ENCODE data around the gene SCN3A. TPM values are rescaled to one million over a fixed set of nuclear protein-coding genes. Genes with fewer than 3 reads are reported as not detected.

Gene SCN3A
- total RNA-seq, 5 donors from 2014 or later (not counting 1 experiment from before 2014, with no cell fraction given) = 0.06 to 0.48 (median 0.30) TPM

DNA sequence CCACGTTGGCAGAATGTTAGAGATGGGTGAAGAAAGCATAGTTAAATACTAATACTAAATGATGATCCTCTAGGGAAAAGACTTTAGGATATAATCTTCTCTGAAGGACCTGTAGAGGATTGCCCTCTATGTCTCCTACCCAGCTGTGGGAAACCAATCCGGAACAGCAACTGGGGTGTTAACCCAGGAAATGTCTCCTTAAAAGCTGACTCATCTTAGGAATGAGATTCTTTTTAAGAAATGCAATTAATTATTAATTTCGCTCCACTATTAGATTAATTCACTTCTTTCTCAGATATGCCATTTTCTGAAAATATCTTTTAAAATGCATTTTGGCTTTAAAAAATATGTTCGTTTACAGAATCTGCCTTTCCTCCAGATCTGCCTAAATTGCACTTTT, 7.4 kb downstream of the SCN3A start:
- Histone ChIP-seq H3K4me3 (ENCODE audit: control insufficient read depth in 1 of 2, extremely low read depth in 1 of 2, low read length in 1 of 2) (no peak overlapping the region), H3K4me1 (ENCODE audit: control insufficient read depth in 1 of 2, extremely low read depth in 1 of 2, insufficient read depth in 2 of 2, low read length in 2 of 2) (no peaks in the 10 kb centered on the region), H3K27ac (ENCODE audit: low read length) (no peak overlapping the region), H3K27me3 (replicated peaks in 1 of 2; ENCODE audit: control insufficient read depth in 2 of 2, extremely low read depth in 1 of 2, insufficient read depth in 2 of 2, low read length in 1 of 2) (no peaks in the 10 kb centered on the region), H3K36me3 (ENCODE audit: control insufficient read depth in 2 of 2, extremely low read depth in 1 of 2, insufficient read depth in 1 of 2, low read length in 1 of 2) (no peaks in the 10 kb centered on the region), H3K9me3 (no peaks in the 10 kb centered on the region)
- no peaks in the 10 kb centered on the region for H3K9me3 Mint-ChIP-seq
- H3K27ac Mint-ChIP-seq = no peak overlapping the region
- ChIA-PET POLR2A (no interaction called here), CTCF (no interaction called here)
- ATAC-seq (replicated peaks in 1 of 4) (no peak), DNase-seq (no peak)
- no peaks in the 10 kb centered on the region for H3K4me1 Mint-ChIP-seq
- WGBS (ENCODE audit: insufficient coverage) = no CpG with 5 or more reads among the region's 4 CpGs
- no peaks in the 10 kb centered on the region for H3K36me3 Mint-ChIP-seq
- H3K4me3 Mint-ChIP-seq = no peak overlapping the region
- no peaks in the 10 kb centered on the region for H3K27me3 Mint-ChIP-seq

DNA sequence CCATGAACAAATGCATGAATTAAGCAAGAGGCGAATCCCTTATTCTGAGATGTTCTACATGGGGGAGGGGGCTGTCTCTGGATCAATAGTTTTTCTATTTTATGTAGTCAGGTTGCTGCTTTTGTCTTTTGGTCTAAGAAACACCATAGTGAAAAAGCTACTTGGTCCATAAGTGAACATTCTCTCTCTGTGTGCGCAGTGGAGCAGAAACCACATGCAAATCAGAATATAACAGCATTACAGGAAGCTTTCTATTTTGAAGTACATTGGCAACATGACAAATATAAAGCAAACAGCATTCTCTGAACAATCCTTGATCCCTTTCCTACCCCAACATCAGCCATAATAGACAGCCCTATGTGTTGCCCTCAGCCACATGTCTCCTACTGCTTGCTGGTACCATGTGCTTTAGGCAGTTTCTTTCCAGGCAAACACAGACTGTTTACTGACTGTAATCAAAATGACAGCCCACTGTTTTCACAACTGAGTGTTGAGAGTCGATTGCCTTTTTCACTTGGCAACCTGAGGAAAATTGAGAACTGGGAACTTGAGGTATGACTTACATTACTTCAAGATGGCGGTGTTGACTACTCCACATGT, 10.6 kb downstream of the SCN3A start:
- H3K27me3 ChIP-seq (replicated peaks in 1 of 2; ENCODE audit: control insufficient read depth in 2 of 2, extremely low read depth in 1 of 2, insufficient read depth in 2 of 2, low read length in 1 of 2) = no peaks in the 10 kb centered on the region
- H3K36me3 Mint-ChIP-seq = no peaks in the 10 kb centered on the region
- H3K9me3 Mint-ChIP-seq = no peaks in the 10 kb centered on the region
- 50% methylated on average over 1 of the region's 4 CpGs for WGBS (ENCODE audit: insufficient coverage)
- DNase-seq (no peak), ATAC-seq (replicated peaks in 1 of 4) (no peak)
- no peaks in the 10 kb centered on the region for H3K4me1 ChIP-seq (ENCODE audit: control insufficient read depth in 1 of 2, extremely low read depth in 1 of 2, insufficient read depth in 2 of 2, low read length in 2 of 2)
- H3K27ac ChIP-seq (ENCODE audit: low read length) = no peak overlapping the region
- no peaks in the 10 kb centered on the region for H3K36me3 ChIP-seq (ENCODE audit: control insufficient read depth in 2 of 2, extremely low read depth in 1 of 2, insufficient read depth in 1 of 2, low read length in 1 of 2)
- no peaks in the 10 kb centered on the region for H3K9me3 ChIP-seq
- no peaks in the 10 kb centered on the region for H3K4me1 Mint-ChIP-seq
- POLR2A ChIA-PET = no interaction called here
- H3K4me3 ChIP-seq (ENCODE audit: control insufficient read depth in 1 of 2, extremely low read depth in 1 of 2, low read length in 1 of 2) = no peak overlapping the region
- H3K27me3 Mint-ChIP-seq = no peaks in the 10 kb centered on the region
- H3K27ac Mint-ChIP-seq = no peak overlapping the region
- CTCF ChIA-PET = no interaction called here
- no peak overlapping the region for H3K4me3 Mint-ChIP-seq

DNA sequence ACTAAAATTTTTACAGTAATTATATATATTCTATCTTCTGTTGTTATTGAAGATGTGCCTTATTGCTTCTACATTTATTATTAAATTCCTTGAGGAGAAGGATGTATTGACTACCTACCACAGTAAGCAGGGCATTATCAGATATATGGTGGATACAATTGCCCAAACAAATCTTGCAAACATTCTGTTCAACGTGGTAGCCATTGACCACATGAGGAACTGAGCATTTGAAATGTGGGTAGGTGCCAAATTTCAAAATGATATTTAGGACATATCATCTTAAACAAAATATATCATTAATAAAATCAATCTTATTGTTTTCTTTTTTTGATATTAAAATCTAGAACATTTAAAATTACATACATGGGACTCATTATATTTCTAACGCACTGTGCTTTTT, 11.1 kb downstream of the SCN3A start:
- Histone ChIP-seq H3K9me3 (no peaks in the 10 kb centered on the region), H3K36me3 (ENCODE audit: control insufficient read depth in 2 of 2, extremely low read depth in 1 of 2, insufficient read depth in 1 of 2, low read length in 1 of 2) (no peaks in the 10 kb centered on the region), H3K4me3 (ENCODE audit: control insufficient read depth in 1 of 2, extremely low read depth in 1 of 2, low read length in 1 of 2) (no peak overlapping the region), H3K27me3 (replicated peaks in 1 of 2; ENCODE audit: control insufficient read depth in 2 of 2, extremely low read depth in 1 of 2, insufficient read depth in 2 of 2, low read length in 1 of 2) (no peaks in the 10 kb centered on the region), H3K27ac (ENCODE audit: low read length) (no peak overlapping the region), H3K4me1 (ENCODE audit: control insufficient read depth in 1 of 2, extremely low read depth in 1 of 2, insufficient read depth in 2 of 2, low read length in 2 of 2) (no peaks in the 10 kb centered on the region)
- DNase-seq = no peak
- ChIA-PET POLR2A (no interaction called here), CTCF (no interaction called here)
- no peaks in the 10 kb centered on the region for H3K9me3 Mint-ChIP-seq
- ATAC-seq (replicated peaks in 1 of 4) = no peak
- H3K27me3 Mint-ChIP-seq = no peaks in the 10 kb centered on the region
- H3K36me3 Mint-ChIP-seq = no peaks in the 10 kb centered on the region
- H3K4me1 Mint-ChIP-seq = no peaks in the 10 kb centered on the region
- H3K4me3 Mint-ChIP-seq = no peak overlapping the region
- WGBS (ENCODE audit: insufficient coverage) = no CpG with 5 or more reads among the region's 2 CpGs
- H3K27ac Mint-ChIP-seq = no peak overlapping the region

DNA sequence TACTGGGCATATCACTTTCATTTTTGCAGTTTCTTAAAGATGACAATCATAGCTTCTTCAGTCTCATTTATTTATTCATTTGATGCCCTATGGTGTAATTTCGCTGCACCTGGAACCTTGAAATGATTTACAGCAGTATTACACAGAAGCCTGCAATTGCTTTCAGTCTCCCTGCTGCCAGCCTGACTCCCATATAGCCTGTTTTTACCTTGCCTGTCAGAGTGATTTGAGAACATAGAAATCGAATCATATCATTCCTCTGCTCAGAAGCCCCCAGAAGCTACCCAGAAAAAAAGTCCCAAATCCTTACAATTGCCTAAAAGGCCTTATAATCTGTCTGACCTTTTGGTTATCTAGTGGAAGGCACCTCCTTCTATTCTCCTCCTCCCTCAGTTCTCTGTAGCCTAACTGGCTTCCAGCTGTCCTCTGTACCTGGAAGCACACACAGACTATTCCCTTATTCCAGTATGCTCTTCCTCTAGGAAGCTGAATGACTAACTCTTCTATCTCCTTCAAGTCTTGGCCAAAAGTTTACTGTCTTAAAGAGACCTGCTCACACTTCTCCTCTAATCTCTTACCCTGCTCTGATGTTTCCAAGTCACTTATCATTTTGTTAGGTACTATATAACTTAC, 12.6 kb downstream of the SCN3A start:
- no peak overlapping the region for H3K27ac Mint-ChIP-seq
- DNase-seq (no peak), ATAC-seq (replicated peaks in 1 of 4) (no peak)
- POLR2A ChIA-PET = no interaction called here
- Histone ChIP-seq H3K27me3 (replicated peaks in 1 of 2; ENCODE audit: control insufficient read depth in 2 of 2, extremely low read depth in 1 of 2, insufficient read depth in 2 of 2, low read length in 1 of 2) (no peaks in the 10 kb centered on the region), H3K4me3 (ENCODE audit: control insufficient read depth in 1 of 2, extremely low read depth in 1 of 2, low read length in 1 of 2) (no peak overlapping the region), H3K9me3 (no peaks in the 10 kb centered on the region), H3K36me3 (ENCODE audit: control insufficient read depth in 2 of 2, extremely low read depth in 1 of 2, insufficient read depth in 1 of 2, low read length in 1 of 2) (no peaks in the 10 kb centered on the region), H3K27ac (ENCODE audit: low read length) (no peak overlapping the region), H3K4me1 (ENCODE audit: control insufficient read depth in 1 of 2, extremely low read depth in 1 of 2, insufficient read depth in 2 of 2, low read length in 2 of 2) (no peaks in the 10 kb centered on the region)
- H3K36me3 Mint-ChIP-seq = no peaks in the 10 kb centered on the region
- 14% methylated on average over 1 of the region's 2 CpGs for WGBS (ENCODE audit: insufficient coverage)
- H3K4me1 Mint-ChIP-seq = no peaks in the 10 kb centered on the region
- H3K4me3 Mint-ChIP-seq = no peak overlapping the region
- CTCF ChIA-PET = no interaction called here
- no peaks in the 10 kb centered on the region for H3K9me3 Mint-ChIP-seq
- H3K27me3 Mint-ChIP-seq = no peaks in the 10 kb centered on the region

DNA sequence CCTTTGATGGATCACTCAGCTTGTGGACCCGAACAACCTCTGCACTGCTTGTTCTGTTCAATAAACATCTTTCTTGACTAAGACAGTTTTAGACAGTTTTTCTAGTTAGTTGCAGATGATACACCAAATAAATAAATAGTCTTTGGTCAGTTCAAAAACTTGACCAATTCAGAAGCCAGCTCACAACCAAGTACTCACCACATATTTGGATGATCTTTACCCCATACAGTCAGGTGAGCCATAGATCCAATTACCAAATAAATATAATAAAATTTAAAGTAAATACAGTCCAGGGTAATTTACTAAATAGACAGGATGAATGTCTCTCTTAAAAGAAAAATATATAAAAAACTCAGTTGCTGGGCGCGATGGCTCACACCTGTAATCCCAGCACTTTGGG, 18.2 kb downstream of the SCN3A start:
- Mint-ChIP-seq H3K4me3 (no peak overlapping the region), H3K27ac (no peak overlapping the region), H3K36me3 (no peaks in the 10 kb centered on the region), H3K4me1 (no peaks in the 10 kb centered on the region), H3K27me3 (no peaks in the 10 kb centered on the region), H3K9me3 (no peaks in the 10 kb centered on the region)
- H3K4me1 ChIP-seq (ENCODE audit: control insufficient read depth in 1 of 2, extremely low read depth in 1 of 2, insufficient read depth in 2 of 2, low read length in 2 of 2) = no peaks in the 10 kb centered on the region
- ChIA-PET CTCF (no interaction called here), POLR2A (no interaction called here)
- H3K27ac ChIP-seq (ENCODE audit: low read length) = no peak overlapping the region
- ATAC-seq (replicated peaks in 1 of 4) = no peak
- DNase-seq = no peak
- H3K27me3 ChIP-seq (replicated peaks in 1 of 2; ENCODE audit: control insufficient read depth in 2 of 2, extremely low read depth in 1 of 2, insufficient read depth in 2 of 2, low read length in 1 of 2) = no peaks in the 10 kb centered on the region
- no peaks in the 10 kb centered on the region for H3K9me3 ChIP-seq
- H3K36me3 ChIP-seq (ENCODE audit: control insufficient read depth in 2 of 2, extremely low read depth in 1 of 2, insufficient read depth in 1 of 2, low read length in 1 of 2) = no peaks in the 10 kb centered on the region
- no CpG with 5 or more reads among the region's 3 CpGs for whole genome bisulfite sequencing (ENCODE audit: insufficient coverage)
- H3K4me3 ChIP-seq (ENCODE audit: control insufficient read depth in 1 of 2, extremely low read depth in 1 of 2, low read length in 1 of 2) = no peak overlapping the region

DNA sequence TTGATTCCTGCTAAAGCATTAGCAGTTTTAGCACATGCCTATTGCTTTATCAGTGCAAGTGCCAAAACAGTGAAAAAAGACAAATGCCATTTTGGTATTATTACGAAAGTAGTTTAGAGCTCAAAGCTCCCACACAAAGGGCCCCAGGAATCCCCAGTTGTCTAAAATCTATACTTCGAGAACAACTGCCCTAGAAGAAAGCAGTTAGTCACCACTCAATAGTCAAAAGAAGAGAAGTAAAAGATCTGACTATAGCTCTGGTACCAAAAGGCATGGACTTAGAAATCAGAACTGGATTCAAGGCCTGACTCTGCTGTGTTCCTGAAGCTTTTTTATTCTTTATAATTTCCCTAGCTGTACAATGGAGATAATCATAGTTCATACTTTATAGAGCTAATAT, 21.8 kb downstream of the SCN3A start:
- CTCF ChIA-PET = no interaction called here

DNA sequence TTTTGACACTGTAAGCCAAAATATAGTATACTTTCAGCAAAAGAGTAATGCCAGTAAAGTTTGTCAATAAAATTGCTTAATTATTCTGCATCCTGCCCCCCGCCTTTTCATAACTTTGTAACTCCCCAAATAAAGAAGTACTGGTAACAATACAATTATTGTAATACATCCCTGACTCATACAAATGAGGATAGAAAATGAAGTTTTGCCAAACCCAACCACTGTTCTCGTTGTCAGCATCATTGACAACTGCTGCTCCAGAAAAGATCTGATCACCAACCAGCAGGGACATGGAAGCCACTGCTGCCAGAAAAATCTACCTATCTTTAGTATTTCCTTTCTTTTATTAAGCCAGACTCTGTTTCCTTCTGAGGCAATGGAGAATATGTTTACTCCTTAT, 27.1 kb downstream of the SCN3A start:
- ChIA-PET CTCF (interaction anchor here in 1 of 2 donors (0.8 kb wide), 1 partner anchor 9 kb away, joined by 3 read pairs; no protein-coding TSS in a partner anchor), POLR2A (no interaction called here)
- Histone ChIP-seq H3K4me1 (ENCODE audit: control insufficient read depth in 1 of 2, extremely low read depth in 1 of 2, insufficient read depth in 2 of 2, low read length in 2 of 2) (no peaks in the 10 kb centered on the region), H3K27me3 (replicated peaks in 1 of 2; ENCODE audit: control insufficient read depth in 2 of 2, extremely low read depth in 1 of 2, insufficient read depth in 2 of 2, low read length in 1 of 2) (no peaks in the 10 kb centered on the region), H3K9me3 (no peaks in the 10 kb centered on the region), H3K36me3 (ENCODE audit: control insufficient read depth in 2 of 2, extremely low read depth in 1 of 2, insufficient read depth in 1 of 2, low read length in 1 of 2) (no peaks in the 10 kb centered on the region), H3K4me3 (ENCODE audit: control insufficient read depth in 1 of 2, extremely low read depth in 1 of 2, low read length in 1 of 2) (no peak overlapping the region), H3K27ac (ENCODE audit: low read length) (no peak overlapping the region)
- ATAC-seq (replicated peaks in 1 of 4) = no peak
- H3K4me1 Mint-ChIP-seq = no peaks in the 10 kb centered on the region
- no peaks in the 10 kb centered on the region for H3K9me3 Mint-ChIP-seq
- no CpG with 5 or more reads among the region's 2 CpGs for WGBS (ENCODE audit: insufficient coverage)
- no peaks in the 10 kb centered on the region for H3K36me3 Mint-ChIP-seq
- no peak for DNase-seq
- H3K4me3 Mint-ChIP-seq = no peak overlapping the region
- no peak overlapping the region for H3K27ac Mint-ChIP-seq
- H3K27me3 Mint-ChIP-seq = no peaks in the 10 kb centered on the region

More for the DNA sequence above, 21.8 kb downstream of the SCN3A start:
- no peaks in the 10 kb centered on the region for H3K36me3 ChIP-seq (ENCODE audit: control insufficient read depth in 2 of 2, extremely low read depth in 1 of 2, insufficient read depth in 1 of 2, low read length in 1 of 2)
- POLR2A ChIA-PET = no interaction called here
- no peaks in the 10 kb centered on the region for H3K27me3 ChIP-seq (replicated peaks in 1 of 2; ENCODE audit: control insufficient read depth in 2 of 2, extremely low read depth in 1 of 2, insufficient read depth in 2 of 2, low read length in 1 of 2)
- Mint-ChIP-seq H3K27me3 (no peaks in the 10 kb centered on the region), H3K36me3 (no peaks in the 10 kb centered on the region), H3K27ac (no peak overlapping the region), H3K9me3 (no peaks in the 10 kb centered on the region), H3K4me3 (no peak overlapping the region), H3K4me1 (no peaks in the 10 kb centered on the region)
- no peaks in the 10 kb centered on the region for H3K4me1 ChIP-seq (ENCODE audit: control insufficient read depth in 1 of 2, extremely low read depth in 1 of 2, insufficient read depth in 2 of 2, low read length in 2 of 2)
- H3K27ac ChIP-seq (ENCODE audit: low read length) = no peak overlapping the region
- DNase-seq (no peak), ATAC-seq (replicated peaks in 1 of 4) (no peak)
- H3K4me3 ChIP-seq (ENCODE audit: control insufficient read depth in 1 of 2, extremely low read depth in 1 of 2, low read length in 1 of 2) = no peak overlapping the region
- H3K9me3 ChIP-seq = no peaks in the 10 kb centered on the region
- WGBS (ENCODE audit: insufficient coverage) = 100% methylated on average over 1 of the region's 2 CpGs

Data from T-cell (primary cell).